GM18517 (cell line): ENCODE results near the gene EGFL7.

Experiments used
- ATAC-seq: cut with Tn5 transposase; IDR thresholded peaks from one replicate; pipeline ENCODE4 v1.9.1; 2021; ENCODE audit warnings: mild to moderate bottlenecking, moderate library complexity; ENCODE audit not compliant: unreplicated experiment

The EGFL7 gene

DNA sequence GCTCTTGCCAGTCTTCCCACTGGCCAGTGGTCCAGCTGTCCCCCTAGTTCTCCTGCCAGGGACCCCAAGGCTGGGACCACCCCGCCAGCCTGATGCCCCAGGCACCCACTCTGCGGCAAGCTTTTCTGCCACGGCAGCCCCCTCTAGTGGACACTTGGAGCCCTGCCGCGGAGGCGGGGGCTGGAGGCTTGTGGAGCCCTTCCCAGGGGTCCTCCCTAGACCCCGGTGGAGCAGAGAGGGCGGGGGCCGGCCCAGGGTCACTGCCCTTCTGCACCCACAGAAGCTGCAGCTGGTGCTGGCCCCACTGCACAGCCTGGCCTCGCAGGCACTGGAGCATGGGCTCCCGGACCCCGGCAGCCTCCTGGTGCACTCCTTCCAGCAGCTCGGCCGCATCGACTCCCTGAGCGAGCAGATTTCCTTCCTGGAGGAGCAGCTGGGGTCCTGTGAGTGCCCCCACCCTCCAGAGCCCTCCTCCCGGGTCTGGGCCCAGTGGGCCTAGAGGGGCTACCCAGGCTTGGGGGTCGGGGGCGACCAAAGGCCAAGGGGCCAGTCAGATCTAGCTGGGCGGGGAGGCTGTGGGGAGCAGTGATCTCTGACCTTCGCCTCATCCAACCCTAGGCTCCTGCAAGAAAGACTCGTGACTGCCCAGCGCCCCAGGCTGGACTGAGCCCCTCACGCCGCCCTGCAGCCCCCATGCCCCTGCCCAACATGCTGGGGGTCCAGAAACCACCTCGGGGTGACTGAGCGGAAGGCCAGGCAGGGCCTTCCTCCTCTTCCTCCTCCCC, 9.1 kb downstream of the EGFL7 start:
- ATAC-seq = no peak

DNA sequence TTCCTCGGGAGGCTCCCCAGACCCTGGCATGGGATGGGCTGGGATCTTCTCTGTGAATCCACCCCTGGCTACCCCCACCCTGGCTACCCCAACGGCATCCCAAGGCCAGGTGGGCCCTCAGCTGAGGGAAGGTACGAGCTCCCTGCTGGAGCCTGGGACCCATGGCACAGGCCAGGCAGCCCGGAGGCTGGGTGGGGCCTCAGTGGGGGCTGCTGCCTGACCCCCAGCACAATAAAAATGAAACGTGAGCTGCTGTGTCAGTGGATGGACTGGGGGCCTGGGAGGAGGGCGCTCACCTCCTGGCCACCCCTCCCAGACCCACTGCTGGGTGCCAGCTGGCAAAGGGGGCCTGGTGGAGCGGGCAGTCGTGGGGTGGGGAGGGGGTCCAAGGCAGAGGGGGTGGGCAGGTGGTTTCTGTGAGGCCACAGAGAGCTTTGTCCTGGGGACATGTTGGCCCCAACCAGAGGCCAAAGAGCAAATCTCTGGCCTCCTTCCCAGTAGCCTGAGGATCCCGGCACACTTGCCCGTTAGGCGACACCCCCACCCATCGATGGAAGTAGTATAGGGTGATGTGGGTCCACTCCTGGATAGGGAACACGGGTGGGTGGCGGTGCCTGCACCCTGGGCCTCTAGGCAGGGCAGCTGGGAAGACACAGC, 9.8 kb downstream of the EGFL7 start:
- ATAC-seq = no peak

GRCh38 chr9:136673088-136673974, 10.6 kb downstream of the EGFL7 start:
- ATAC-seq = no peak

GRCh38 chr9:136673975-136674785, 11.5 kb downstream of the EGFL7 start:
- ATAC-seq = no peak

DNA sequence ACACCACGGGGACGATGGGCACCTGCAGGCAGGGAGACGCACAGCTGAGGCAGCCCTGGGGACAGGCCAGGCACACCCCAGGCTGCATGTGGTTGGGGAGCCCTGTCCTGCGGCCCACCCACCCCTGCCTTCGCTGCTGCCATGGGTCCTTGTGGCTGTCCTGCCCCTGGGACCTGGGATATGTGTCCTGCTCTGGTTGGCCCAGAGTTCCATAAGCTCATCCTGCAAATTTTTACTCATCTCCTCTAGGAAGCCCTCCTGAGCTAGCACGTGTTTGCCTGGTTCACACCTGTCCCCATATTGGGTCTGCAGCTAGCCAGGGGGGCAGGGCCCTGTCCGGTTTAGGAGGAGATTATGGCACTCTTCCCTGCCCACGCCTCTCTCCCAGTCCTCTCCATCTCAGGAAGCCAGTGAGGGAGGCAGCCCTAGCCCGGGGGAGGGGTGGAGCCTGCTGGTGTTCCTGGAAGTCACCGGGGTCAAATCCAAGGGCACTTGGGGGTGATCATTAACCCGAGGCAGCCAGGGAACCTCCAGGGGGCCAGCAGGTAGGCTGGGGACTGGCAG, 12.2 kb downstream of the EGFL7 start:
- ATAC-seq = no peak

GRCh38 chr9:136675477-136676296, 13.0 kb downstream of the EGFL7 start:
- no peak for ATAC-seq

GRCh38 chr9:136676297-136676794, 13.6 kb downstream of the EGFL7 start:
- ATAC-seq = no peak

- no peak for ATAC-seq
Measured at GRCh38 chr9:136676920-136677686, 14.4 kb downstream of the EGFL7 start.

GRCh38 chr9:136678034-136678433, 15.3 kb downstream of the EGFL7 start:
- ATAC-seq = no peak

DNA sequence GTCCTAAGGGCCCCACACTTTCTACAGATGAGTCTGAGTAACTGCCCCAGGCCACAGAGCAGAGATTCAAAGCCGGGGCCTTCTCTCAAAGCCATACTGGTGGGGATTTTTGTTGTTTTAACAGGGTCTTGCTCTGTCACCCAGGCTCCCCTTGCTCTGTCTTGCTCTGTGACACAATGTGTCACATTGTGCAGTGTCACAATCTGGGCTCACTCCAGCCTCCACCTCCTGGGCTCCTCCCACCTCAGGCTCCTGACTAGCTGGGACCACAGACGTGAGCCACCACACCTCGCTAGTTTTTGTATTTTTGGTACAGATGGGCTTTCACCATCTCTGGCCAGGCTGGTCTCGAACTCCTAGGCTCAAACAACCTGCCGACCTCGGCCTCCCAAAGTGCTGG, 15.9 kb downstream of the EGFL7 start:
- no peak for ATAC-seq

DNA sequence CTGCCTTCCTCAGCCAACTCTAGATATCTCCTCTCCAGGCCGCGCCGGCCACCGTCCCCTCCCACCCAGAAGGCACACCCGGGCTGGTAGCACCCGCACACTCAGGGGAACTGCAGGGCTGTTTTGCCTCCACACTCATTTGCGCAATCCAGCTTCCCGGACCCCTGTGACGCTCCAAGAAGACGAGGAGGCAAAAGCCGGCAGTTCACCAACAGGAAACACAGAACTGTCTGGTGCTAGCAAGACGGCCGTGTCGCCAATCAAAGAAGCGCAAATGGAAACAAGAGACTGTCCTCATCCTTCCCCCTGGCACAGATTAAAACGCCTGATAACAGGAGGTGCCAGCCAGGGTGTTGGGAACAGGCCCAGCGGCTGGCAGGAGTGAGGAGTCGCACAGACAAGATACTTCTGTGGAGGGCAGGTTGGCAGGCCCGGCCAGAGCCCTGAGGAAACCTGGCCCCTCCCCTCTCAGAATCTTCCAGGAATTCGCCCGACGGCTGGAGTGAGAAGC, 16.8 kb downstream of the EGFL7 start:
- no peak for ATAC-seq

DNA sequence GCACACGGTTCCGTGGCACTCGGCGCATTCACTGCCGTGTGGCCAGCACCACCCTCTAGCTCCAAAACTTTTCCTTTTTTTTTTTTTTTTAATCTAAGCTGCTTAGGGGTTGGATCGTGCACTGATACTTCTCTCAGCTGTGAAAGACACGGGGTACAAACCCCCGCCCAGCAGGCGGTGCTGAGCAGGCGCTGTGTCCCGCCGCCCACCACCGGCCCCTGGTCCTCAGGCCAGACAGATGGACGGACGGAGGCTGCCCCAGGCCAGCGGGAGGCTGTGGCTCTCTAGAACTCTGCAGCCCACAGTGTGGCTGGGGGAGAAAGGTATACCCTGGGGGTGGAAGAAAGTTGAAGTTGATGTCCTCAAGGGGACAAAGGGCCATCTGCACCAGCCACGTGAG, 18.3 kb downstream of the EGFL7 start:
- no peak for ATAC-seq

GRCh38 chr9:136681945-136682699, 19.4 kb downstream of the EGFL7 start:
- no peak for ATAC-seq

- no peak for ATAC-seq
Measured at GRCh38 chr9:136682710-136683109, 20.0 kb downstream of the EGFL7 start.

DNA sequence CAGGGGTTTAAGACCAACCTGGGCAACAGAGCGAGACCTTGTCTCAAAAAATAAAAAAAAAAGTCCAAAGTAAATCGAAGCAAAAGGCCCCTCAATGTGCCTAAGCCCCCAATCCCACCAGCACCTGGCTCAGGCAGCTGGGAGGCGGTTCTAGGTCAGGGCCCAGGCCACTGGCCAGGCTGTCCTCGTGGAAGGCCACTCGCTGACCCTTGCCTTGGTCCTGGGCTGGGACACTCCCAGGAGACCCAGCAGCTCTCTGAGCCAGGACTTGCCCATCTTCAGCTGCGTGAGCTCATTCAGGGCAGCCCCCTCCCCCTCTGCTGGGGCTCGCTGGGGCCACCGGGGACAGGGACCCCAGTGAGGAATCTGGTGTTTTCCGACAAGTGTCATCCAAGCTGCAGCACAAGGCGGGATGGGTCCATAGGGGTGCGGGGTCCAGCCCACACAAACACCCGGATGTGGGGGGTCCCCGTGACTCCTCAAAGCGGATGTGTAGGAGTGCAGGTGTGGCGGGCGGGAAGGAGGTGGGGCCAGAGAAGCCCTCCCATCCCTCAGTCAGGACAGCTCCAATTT, 20.5 kb downstream of the EGFL7 start:
- ATAC-seq = no peak

- no peak for ATAC-seq
Measured at GRCh38 chr9:136683755-136684154, 21.0 kb downstream of the EGFL7 start.

GRCh38 chr9:136684339-136684738, 21.6 kb downstream of the EGFL7 start:
- no peak for ATAC-seq
